Type B pancreatic cell (in vitro differentiated cells): ENCODE results near the gene SYTL2. TPM values are rescaled to one million over a fixed set of nuclear protein-coding genes. Genes with fewer than 3 reads are reported as not detected.

Experiments
- DNase-seq: peaks from one replicate; pipeline ENCODE4 v3.0.0; 2021; ENCODE audit warnings: mixed read lengths; ENCODE audit not compliant: unreplicated experiment; ENCODE audit errors: extremely low spot score
- H3K27ac Mint-ChIP-seq: 2 replicates; pipeline ENCODE4 v1.8.0; 2021; ENCODE audit warnings: mild to moderate bottlenecking, mixed read lengths
- H3K27me3 Mint-ChIP-seq: 2 replicates; pipeline ENCODE4 v1.8.0; 2021; ENCODE audit warnings: mixed read lengths
- H3K36me3 Mint-ChIP-seq: 2 replicates; pipeline ENCODE4 v1.8.0; 2021; ENCODE audit warnings: mixed read lengths
- H3K4me1 Mint-ChIP-seq: one replicate; pipeline ENCODE4 v1.8.0; 2021; ENCODE audit warnings: mixed read lengths; ENCODE audit not compliant: unreplicated experiment
- H3K4me3 Mint-ChIP-seq: 2 replicates; pipeline ENCODE4 v1.8.0; 2021; ENCODE audit warnings: mild to moderate bottlenecking, mixed read lengths
- H3K9me3 Mint-ChIP-seq: 2 replicates; pipeline ENCODE4 v1.8.0; 2021; ENCODE audit warnings: mixed read lengths
- total RNA-seq: library from RNA; stranded (reverse); gene quantifications from 2 replicates; pipeline ENCODE4 v1.2.1, GENCODE V29; 2021; ENCODE audit warnings: low replicate concordance
- TF ChIP-seq, protein P1 (sequence below): fragments of 200-600 bp; sonication (generic); conservative IDR thresholded peaks from 2 replicates; pipeline ENCODE4 v1.5.0; 2021; ENCODE audit warnings: antibody characterized with exemption, mild to moderate bottlenecking

SYTL2 gene
- total RNA-seq, 1 donor from 2014 or later: 30.6 TPM

DNA sequence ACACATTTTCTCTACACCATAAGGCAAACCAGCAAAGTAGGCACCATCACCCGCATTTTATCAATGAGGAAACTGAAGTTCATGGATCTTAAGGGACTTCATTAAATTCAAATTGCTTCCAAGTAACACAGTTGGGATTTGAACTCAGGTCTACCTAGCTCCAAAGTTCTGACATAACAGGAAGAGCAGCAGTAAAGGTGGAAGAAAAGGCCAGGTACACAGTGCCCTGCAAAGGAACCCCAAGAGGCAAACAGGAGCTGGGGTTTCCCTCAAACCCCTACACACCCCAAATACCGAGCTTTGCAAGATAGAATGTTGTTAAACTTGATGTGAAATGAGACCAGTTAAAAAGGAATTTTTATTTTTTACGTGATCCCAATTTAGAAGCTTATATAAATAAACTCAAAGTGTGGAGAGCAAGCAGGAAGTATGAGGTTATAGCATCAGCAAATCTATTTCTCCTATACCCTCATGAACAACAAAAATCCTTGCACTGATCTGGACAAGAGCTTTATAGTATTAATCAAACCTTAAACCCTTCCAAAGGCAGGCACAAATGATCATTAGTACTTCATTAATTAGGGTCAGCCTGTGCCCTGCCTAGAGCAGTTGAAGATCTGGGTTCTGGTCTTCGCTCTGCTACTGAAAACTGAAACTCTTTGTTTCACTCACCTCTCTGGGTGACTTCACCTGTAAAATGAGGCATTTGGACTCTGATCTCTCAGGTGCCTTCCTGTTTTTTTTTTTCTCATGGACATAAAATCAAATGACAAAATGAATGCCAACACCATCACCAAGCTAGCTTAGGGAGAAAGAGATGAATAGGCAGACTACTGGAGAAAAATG, 36.5 kb downstream of the SYTL2 start:
- peak overlapping the region; percentile 16 for H3K4me3 Mint-ChIP-seq
- peak overlapping the region; percentile 83 for H3K27ac Mint-ChIP-seq
- DNase-seq: no peak

GRCh38 chr11:85772695-85773094, 38.2 kb downstream of the SYTL2 start:
- H3K36me3 Mint-ChIP-seq: no peaks in the 10 kb centered on the region
- no peak for DNase-seq
- H3K4me1 Mint-ChIP-seq: peaks cover 10% of the 10 kb centered on the region
- H3K27ac Mint-ChIP-seq: no peak overlapping the region
- no peaks in the 10 kb centered on the region for H3K27me3 Mint-ChIP-seq
- no peak overlapping the region for H3K4me3 Mint-ChIP-seq
- peaks cover 16% of the 10 kb centered on the region for H3K9me3 Mint-ChIP-seq
- TF ChIP-seq, protein P1, sequence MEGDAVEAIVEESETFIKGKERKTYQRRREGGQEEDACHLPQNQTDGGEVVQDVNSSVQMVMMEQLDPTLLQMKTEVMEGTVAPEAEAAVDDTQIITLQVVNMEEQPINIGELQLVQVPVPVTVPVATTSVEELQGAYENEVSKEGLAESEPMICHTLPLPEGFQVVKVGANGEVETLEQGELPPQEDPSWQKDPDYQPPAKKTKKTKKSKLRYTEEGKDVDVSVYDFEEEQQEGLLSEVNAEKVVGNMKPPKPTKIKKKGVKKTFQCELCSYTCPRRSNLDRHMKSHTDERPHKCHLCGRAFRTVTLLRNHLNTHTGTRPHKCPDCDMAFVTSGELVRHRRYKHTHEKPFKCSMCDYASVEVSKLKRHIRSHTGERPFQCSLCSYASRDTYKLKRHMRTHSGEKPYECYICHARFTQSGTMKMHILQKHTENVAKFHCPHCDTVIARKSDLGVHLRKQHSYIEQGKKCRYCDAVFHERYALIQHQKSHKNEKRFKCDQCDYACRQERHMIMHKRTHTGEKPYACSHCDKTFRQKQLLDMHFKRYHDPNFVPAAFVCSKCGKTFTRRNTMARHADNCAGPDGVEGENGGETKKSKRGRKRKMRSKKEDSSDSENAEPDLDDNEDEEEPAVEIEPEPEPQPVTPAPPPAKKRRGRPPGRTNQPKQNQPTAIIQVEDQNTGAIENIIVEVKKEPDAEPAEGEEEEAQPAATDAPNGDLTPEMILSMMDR: no peak

More for the DNA sequence above, 36.5 kb downstream of the SYTL2 start:
- no peaks in the 10 kb centered on the region for H3K27me3 Mint-ChIP-seq
- peaks cover 10% of the 10 kb centered on the region for H3K4me1 Mint-ChIP-seq
- no peaks in the 10 kb centered on the region for H3K36me3 Mint-ChIP-seq
- TF ChIP-seq, protein P1: no peak
- H3K9me3 Mint-ChIP-seq: peaks cover 7% of the 10 kb centered on the region

DNA sequence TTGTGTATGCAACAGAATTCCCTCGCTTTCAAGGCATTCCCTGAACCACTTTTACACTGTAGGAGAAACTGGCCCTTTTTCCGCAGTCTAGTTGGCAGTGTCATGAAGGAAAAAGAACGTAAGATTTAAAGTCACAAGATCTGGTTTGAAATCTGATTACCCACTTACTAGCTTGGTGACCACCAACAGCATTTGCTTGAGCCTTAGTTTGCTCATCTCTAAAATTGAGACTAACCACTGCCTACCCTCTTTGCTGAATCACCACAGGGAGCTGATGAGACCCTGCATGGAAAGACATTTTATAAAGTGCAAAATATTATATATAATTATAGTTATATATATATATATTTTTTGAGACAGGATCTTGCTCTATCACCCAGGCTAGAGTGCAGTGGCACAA, 39.4 kb downstream of the SYTL2 start:
- TF ChIP-seq, protein P1: no peak
- H3K27me3 Mint-ChIP-seq: no peaks in the 10 kb centered on the region
- H3K4me3 Mint-ChIP-seq: no peak overlapping the region
- no peak for DNase-seq
- peaks cover 10% of the 10 kb centered on the region for H3K4me1 Mint-ChIP-seq
- H3K9me3 Mint-ChIP-seq: peaks cover 16% of the 10 kb centered on the region
- no peak overlapping the region for H3K27ac Mint-ChIP-seq
- H3K36me3 Mint-ChIP-seq: no peaks in the 10 kb centered on the region

DNA sequence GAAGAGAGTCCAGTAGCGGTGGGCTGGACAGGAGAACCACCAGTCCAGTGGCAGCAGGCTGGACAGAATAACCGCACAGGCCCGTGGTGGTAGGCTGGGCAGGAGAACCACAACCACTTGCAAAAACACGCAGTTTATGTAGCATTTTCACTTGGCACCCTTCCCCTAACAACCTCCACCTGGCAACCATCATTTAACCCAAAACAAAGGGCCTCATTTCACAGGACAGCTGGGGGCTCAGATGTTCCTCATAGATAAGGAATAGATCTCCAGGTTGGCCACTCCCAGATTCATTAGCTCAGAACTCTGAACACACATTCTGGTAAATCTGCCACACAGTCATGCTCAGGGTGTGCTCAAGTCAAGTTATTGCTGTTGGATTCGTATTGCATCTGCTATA, 41.2 kb downstream of the SYTL2 start:
- TF ChIP-seq, protein P1: no peak
- Mint-ChIP-seq H3K36me3 (no peaks in the 10 kb centered on the region), H3K27ac (no peak overlapping the region), H3K27me3 (no peaks in the 10 kb centered on the region), H3K9me3 (peaks cover 16% of the 10 kb centered on the region), H3K4me1 (peaks cover 8% of the 10 kb centered on the region), H3K4me3 (no peak overlapping the region)
- no peak for DNase-seq

- Mint-ChIP-seq H3K27me3 (no peaks in the 10 kb centered on the region), H3K27ac (no peak overlapping the region), H3K4me3 (no peak overlapping the region), H3K4me1 (peaks cover 6% of the 10 kb centered on the region), H3K9me3 (peaks cover 16% of the 10 kb centered on the region), H3K36me3 (no peaks in the 10 kb centered on the region)
- TF ChIP-seq, protein P1: no peak
- DNase-seq: no peak
Measured at GRCh38 chr11:85768473-85769146, 42.3 kb downstream of the SYTL2 start.
